DND-41 (cell line): ENCODE data around the gene GPC6.

Source experiments
- CTCF ChIP-seq: IDR thresholded peaks from 2 replicates; pipeline ENCODE4 v1.5.1; 2012; ENCODE audit warnings: borderline replicate concordance, low read length, moderate library complexity, mild to moderate bottlenecking; ENCODE audit not compliant: poor library complexity, severe bottlenecking; ENCODE audit errors: extremely low read depth
- EZH2 ChIP-seq: IDR thresholded peaks from 3 replicates; pipeline ENCODE4 v1.6.1; 2012; ENCODE audit warnings: borderline replicate concordance, low read depth, mild to moderate bottlenecking, moderate library complexity, low read length, inconsistent platforms; ENCODE audit not compliant: severe bottlenecking

- TF ChIP-seq CTCF = no peak
- no peak for TF ChIP-seq EZH2
These were observed 496.7 kb downstream of the GPC6 start for GRCh38 chr13:93723316-93723715.
